PC-9 (cell line): ENCODE measurements around the gene HDAC11. TPM values are rescaled to one million over a fixed set of nuclear protein-coding genes. Genes with fewer than 3 reads are reported as not detected.

ENCODE experiments used
- BruUV-seq: library from RNA; stranded (reverse); fragments of 400-500 nt; replicated peaks from 2 replicates; lab custom pipeline; 2021; lab: Mats Ljungman, UMichigan
- CTCF ChIA-PET: fragments of 300-600 bp; sonication (Branson Sonifier 250); formaldehyde crosslinking; loops from one replicate; lab custom pipeline; 2022; ENCODE audit warnings: antibody characterized with exemption; lab: Charles Lee
- POLR2A ChIA-PET: fragments of 300-600 bp; sonication (Branson Sonifier 250); formaldehyde crosslinking; loops from one replicate; lab custom pipeline; 2022; ENCODE audit warnings: antibody characterized with exemption; ENCODE audit not compliant: unreplicated experiment; lab: Charles Lee
- DNase-seq, 2 experiments: peaks; one replicate each; pipeline versions ENCODE4 v3.0.0 to v3.0.0-alpha.2; 2015 to 2022; ENCODE audit warnings: mixed read lengths in 1 of 2
- H2AFZ ChIP-seq: fragments of 200-600 bp; sonication (generic); 2 replicates; pipeline ENCODE4 v1.8.1; 2017; ENCODE audit warnings: antibody characterized with exemption
- H3F3A ChIP-seq: fragments of 200-600 bp; sonication (generic); 2 replicates; pipeline ENCODE4 v1.8.1; 2017; ENCODE audit warnings: antibody characterized with exemption, mild to moderate bottlenecking, low read depth; ENCODE audit not compliant: insufficient read depth
- H3K27ac ChIP-seq: fragments of 200-600 bp; sonication (generic); 2 replicates; pipeline ENCODE4 v1.6.1; 2016; ENCODE audit warnings: mixed run types
- H3K27me3 ChIP-seq: fragments of 200-600 bp; sonication (generic); 2 replicates; pipeline ENCODE4 v1.6.1; 2016; ENCODE audit warnings: low read depth, mixed run types; ENCODE audit not compliant: insufficient read depth
- H3K36me3 ChIP-seq: fragments of 200-600 bp; sonication (generic); 2 replicates; pipeline ENCODE4 v1.6.1; 2016; ENCODE audit warnings: low read depth, mixed run types
- H3K4me1 ChIP-seq: fragments of 200-600 bp; sonication (generic); replicated peaks from 2 replicates; pipeline ENCODE4 v1.6.1; 2016; ENCODE audit warnings: mixed run types; ENCODE audit not compliant: insufficient read depth
- H3K4me2 ChIP-seq: fragments of 200-600 bp; sonication (generic); 2 replicates; pipeline ENCODE4 v1.6.1; 2017; ENCODE audit warnings: mixed run types
- H3K4me3 ChIP-seq: fragments of 200-600 bp; sonication (generic); 2 replicates; pipeline ENCODE4 v1.6.1; 2016; ENCODE audit warnings: mixed run types
- H3K79me2 ChIP-seq: fragments of 200-600 bp; sonication (generic); 2 replicates; pipeline ENCODE4 v1.6.1; 2017; ENCODE audit warnings: low read depth, mixed run types
- H3K9me2 ChIP-seq: fragments of 200-600 bp; sonication (generic); 2 replicates; pipeline ENCODE4 v1.8.1; 2017; ENCODE audit warnings: mild to moderate bottlenecking; ENCODE audit not compliant: insufficient read depth
- H3K9me3 ChIP-seq: fragments of 200-600 bp; sonication (generic); 2 replicates; pipeline ENCODE4 v1.8.1; 2016; ENCODE audit warnings: low read depth; ENCODE audit not compliant: insufficient read depth
- H4K20me1 ChIP-seq: fragments of 200-600 bp; sonication (generic); 2 replicates; pipeline ENCODE4 v1.8.1; 2017; ENCODE audit not compliant: insufficient read depth
- CTCF ChIP-seq: fragments of 200-600 bp; sonication (generic); conservative IDR thresholded peaks from 2 replicates; pipeline ENCODE4 v1.6.1; 2017; ENCODE audit warnings: mixed run types, antibody characterized with exemption, mild to moderate bottlenecking, moderate library complexity
- EZH2 ChIP-seq: fragments of 200-600 bp; sonication (generic); IDR thresholded peaks from 2 replicates; pipeline ENCODE4 v1.8.0; 2017; ENCODE audit warnings: antibody characterized with exemption, low read depth
- intact Hi-C: fragments of 100-400 bp; cut with micrococcal nuclease; formaldehyde crosslinking; loops from one replicate; pipeline ENCODE4 v1.10.0; 2022; ENCODE audit not compliant: unreplicated experiment
- total RNA-seq: library from RNA; stranded (reverse); gene quantifications from 2 replicates; pipeline ENCODE4 v1.2.3, GENCODE V29; 2021

HDAC11 gene
- total RNA-seq, 1 experiment from 2014 or later = 18.4 TPM

DNA sequence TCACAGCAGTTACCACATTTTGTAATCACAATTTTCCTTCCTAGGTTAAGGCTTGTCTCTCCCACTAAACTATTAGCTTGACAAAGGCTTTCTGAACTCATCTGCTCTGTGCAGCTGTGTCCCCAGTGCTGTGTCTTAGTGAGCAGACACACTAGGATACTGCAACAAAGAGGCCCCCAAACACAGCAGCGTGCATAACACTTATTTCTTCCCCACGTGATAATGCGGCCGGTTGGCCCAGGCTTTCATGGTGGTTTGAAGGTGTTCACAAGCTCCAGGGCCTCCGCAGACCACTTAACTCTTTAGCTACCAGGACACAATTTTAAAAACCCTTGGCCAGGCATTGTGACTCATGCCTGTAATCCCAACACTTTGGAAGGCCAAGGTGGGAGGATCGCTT is 2.2 kb upstream of the HDAC11 start:
- Histone ChIP-seq H3K27ac (no peak overlapping the region), H3K79me2 (no peaks in the 10 kb centered on the region), H3K9me3 (no peaks in the 10 kb centered on the region), H3K27me3 (no peaks in the 10 kb centered on the region), H3K4me3 (no peak overlapping the region), H3K4me1 (peaks cover 29% of the 10 kb centered on the region), H2AFZ (no peak overlapping the region), H4K20me1 (no peaks in the 10 kb centered on the region), H3F3A (peaks cover 5% of the 10 kb centered on the region), H3K9me2 (no peaks in the 10 kb centered on the region), H3K4me2 (no peak overlapping the region), H3K36me3 (no peaks in the 10 kb centered on the region)
- ChIA-PET POLR2A (no interaction called here), CTCF (interaction anchor here (0.7 kb wide), 1 partner anchor 17 kb away, joined by 3 read pairs; no protein-coding TSS in a partner anchor)
- no peak for DNase-seq
- BruUV-seq = no TSS peak
- no peak for TF ChIP-seq EZH2
- no peak for TF ChIP-seq CTCF
- intact Hi-C loops = no loop called here

DNA sequence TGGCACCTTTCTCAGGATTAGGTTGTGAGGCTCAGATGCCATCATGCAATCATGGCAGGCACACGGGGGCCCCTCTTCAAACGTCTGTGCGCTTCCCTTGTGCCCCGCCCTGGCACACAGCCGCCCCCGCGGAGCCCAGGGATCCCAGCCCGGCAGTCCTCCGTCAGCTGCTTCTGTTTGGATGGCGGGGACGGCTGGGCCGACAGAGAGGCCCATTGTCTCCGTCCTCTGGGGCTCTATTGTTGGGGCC is 849 bp upstream of the HDAC11 start:
- CTCF ChIA-PET = interaction anchor here (0.6 to 1.2 kb wide), 3 partner anchors 27 to 169 kb away, joined by 4 to 23 read pairs (median 4); no protein-coding TSS in a partner anchor
- intact Hi-C loops = no loop called here
- Histone ChIP-seq H4K20me1 (no peaks in the 10 kb centered on the region), H3K27ac (no peak overlapping the region), H3K36me3 (no peaks in the 10 kb centered on the region), H3K4me3 (peak overlapping the region; percentile 94), H3K9me3 (no peaks in the 10 kb centered on the region), H3K4me2 (peak overlapping the region; percentile 88), H3F3A (peaks cover 10% of the 10 kb centered on the region), H3K9me2 (no peaks in the 10 kb centered on the region), H3K79me2 (no peaks in the 10 kb centered on the region), H2AFZ (peak overlapping the region; percentile 97), H3K27me3 (no peaks in the 10 kb centered on the region), H3K4me1 (peaks cover 34% of the 10 kb centered on the region)
- POLR2A ChIA-PET = no interaction called here
- no TSS peak for BruUV-seq
- TF ChIP-seq CTCF = no peak
- no peak for TF ChIP-seq EZH2
- peak in 1 of 2 experiments; percentile 31 for DNase-seq

DNA sequence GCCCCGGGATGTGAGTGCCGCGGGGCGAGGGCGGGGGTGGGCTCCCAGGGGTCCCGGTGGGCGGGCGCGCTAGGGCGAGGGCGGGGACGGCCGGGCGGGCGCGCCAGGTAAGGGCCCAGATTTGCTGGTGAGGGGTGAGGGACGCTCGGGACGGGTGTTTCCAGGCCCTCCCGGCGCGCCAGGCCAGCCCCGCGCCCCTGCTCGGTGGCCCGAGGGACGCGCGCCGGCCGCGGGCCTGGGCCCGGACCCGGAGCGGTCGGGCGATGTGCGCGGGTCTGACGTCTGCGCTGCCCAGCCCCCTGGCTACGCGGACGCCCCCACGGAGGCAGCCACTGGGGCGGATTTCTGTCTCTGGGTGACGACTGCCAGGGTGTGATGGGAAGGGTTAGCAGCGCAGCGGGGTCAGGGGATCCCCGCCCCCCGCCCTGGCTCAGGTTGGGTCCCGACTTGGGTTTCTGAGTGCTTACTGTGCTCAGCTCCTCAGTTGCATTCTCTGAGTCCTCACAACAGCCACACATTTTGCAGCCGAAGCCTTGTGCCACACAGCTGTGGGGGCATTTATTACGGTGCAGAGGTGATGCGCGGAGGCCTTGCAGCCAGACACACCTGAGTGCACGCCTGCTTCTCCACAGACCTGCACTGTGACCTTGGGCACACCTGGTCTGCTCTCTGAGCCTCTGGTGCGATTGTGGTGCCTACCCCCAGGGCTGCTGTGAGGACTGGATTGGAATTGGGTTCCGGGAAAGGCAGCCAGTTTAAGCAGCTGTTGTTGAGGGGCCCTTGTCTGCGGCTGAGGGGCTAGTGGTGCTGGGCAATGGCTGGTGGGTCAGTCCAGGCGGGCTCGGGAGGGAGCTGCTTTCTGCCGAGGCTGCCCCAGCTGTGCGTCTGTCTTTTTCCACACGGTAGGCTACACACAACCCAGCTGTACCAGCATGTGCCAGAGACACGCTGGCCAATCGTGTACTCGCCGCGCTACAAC is 523 bp downstream of the HDAC11 start:
- CTCF ChIA-PET = interaction anchor here (0.5 to 1.2 kb wide), 5 partner anchors 19 to 400 kb away, joined by 3 to 23 read pairs (median 4); no protein-coding TSS in a partner anchor
- Histone ChIP-seq H3K27me3 (no peaks in the 10 kb centered on the region), H3K9me2 (no peaks in the 10 kb centered on the region), H4K20me1 (no peaks in the 10 kb centered on the region), H3K4me3 (peak overlapping the region; percentile 94; the same call in 1 of the 2 replicates), H3K79me2 (no peaks in the 10 kb centered on the region), H3K9me3 (no peaks in the 10 kb centered on the region), H3K36me3 (no peaks in the 10 kb centered on the region), H2AFZ (peak overlapping the region; percentile 70; the same call in 1 of the 2 replicates), H3K4me2 (peak overlapping the region; percentile 95), H3K4me1 (peaks cover 46% of the 10 kb centered on the region), H3F3A (peaks cover 21% of the 10 kb centered on the region), H3K27ac (no peak overlapping the region)
- intact Hi-C loops = no loop called here
- BruUV-seq = no TSS peak
- no peak for DNase-seq
- POLR2A ChIA-PET = interaction anchor here (0.6 to 1.2 kb wide), 6 partner anchors 27 to 1330 kb away, joined by 3 to 16 read pairs (median 6); no protein-coding TSS in a partner anchor
- no peak for TF ChIP-seq EZH2
- TF ChIP-seq CTCF = no peak
